ENCODE measurements around the gene TBC1D9B. TPM values are rescaled to one million over a fixed set of nuclear protein-coding genes. Genes with fewer than 3 reads are reported as not detected.

TBC1D9B gene
- total RNA-seq, 1 donor from 2014 or later, result 125 TPM

GRCh38 chr5:179914032-179914755 is 6.5 kb upstream of the TBC1D9B start:
- intact Hi-C loops (cut with DNase I), result no loop called here
- no peak overlapping the region for H3K27ac ChIP-seq
- no peaks in the 10 kb centered on the region for H3K9me3 ChIP-seq
- H3K4me1 ChIP-seq, result peaks cover 8% of the 10 kb centered on the region
- TF ChIP-seq CTCF (IDR thresholded peaks at IDR 0.05) (no peak), POLR2A (IDR thresholded peaks at IDR 0.05) (no peak), POLR2AphosphoS5 (IDR thresholded peaks at IDR 0.05; ENCODE audit: insufficient read depth in 1 of 2, low read depth in 1 of 2) (peak in 1 of 2 donors; percentile 82)
- no peaks in the 10 kb centered on the region for H3K36me3 ChIP-seq
- no peak for DNase-seq (ENCODE audit: extremely low spot score in 2 of 2)
- no peaks in the 10 kb centered on the region for H3K27me3 ChIP-seq
- H3K4me3 ChIP-seq, result no peak overlapping the region

GRCh38 chr5:179913461-179913860 is 5.8 kb upstream of the TBC1D9B start:
- no peaks in the 10 kb centered on the region for H3K36me3 ChIP-seq
- H3K9me3 ChIP-seq, result no peaks in the 10 kb centered on the region
- H3K4me1 ChIP-seq, result peaks cover 11% of the 10 kb centered on the region
- no peak overlapping the region for H3K27ac ChIP-seq
- DNase-seq (ENCODE audit: extremely low spot score in 2 of 2), result no peak
- H3K27me3 ChIP-seq, result no peaks in the 10 kb centered on the region
- TF ChIP-seq CTCF (IDR thresholded peaks at IDR 0.05), result no peak
- no peak for TF ChIP-seq POLR2A (IDR thresholded peaks at IDR 0.05)
- TF ChIP-seq POLR2AphosphoS5 (IDR thresholded peaks at IDR 0.05; ENCODE audit: insufficient read depth in 1 of 2, low read depth in 1 of 2), result no peak
- intact Hi-C loops (cut with DNase I), result no loop called here
- H3K4me3 ChIP-seq, result no peak overlapping the region

- Histone ChIP-seq H3K27me3 (no peaks in the 10 kb centered on the region), H3K27ac (no peak overlapping the region), H3K36me3 (no peaks in the 10 kb centered on the region), H3K9me3 (no peaks in the 10 kb centered on the region), H3K4me1 (peaks cover 16% of the 10 kb centered on the region), H3K4me3 (no peak overlapping the region)
- DNase-seq (ENCODE audit: extremely low spot score in 2 of 2), result no peak
- intact Hi-C loops (cut with DNase I), result no loop called here
- TF ChIP-seq CTCF (IDR thresholded peaks at IDR 0.05) (no peak), POLR2AphosphoS5 (IDR thresholded peaks at IDR 0.05; ENCODE audit: insufficient read depth in 1 of 2, low read depth in 1 of 2) (peak in 1 of 2 donors; percentile 10), POLR2A (IDR thresholded peaks at IDR 0.05) (no peak)
Measured at GRCh38 chr5:179912951-179913350, 5.3 kb upstream of the TBC1D9B start.

- intact Hi-C loops (cut with DNase I), result no loop called here
- Histone ChIP-seq H3K4me1 (peaks cover 17% of the 10 kb centered on the region), H3K4me3 (no peak overlapping the region), H3K9me3 (no peaks in the 10 kb centered on the region), H3K36me3 (no peaks in the 10 kb centered on the region), H3K27ac (no peak overlapping the region), H3K27me3 (no peaks in the 10 kb centered on the region)
- TF ChIP-seq CTCF (IDR thresholded peaks at IDR 0.05) (no peak), POLR2A (IDR thresholded peaks at IDR 0.05) (no peak), POLR2AphosphoS5 (IDR thresholded peaks at IDR 0.05; ENCODE audit: insufficient read depth in 1 of 2, low read depth in 1 of 2) (no peak)
- DNase-seq (ENCODE audit: extremely low spot score in 2 of 2), result no peak
Measured at GRCh38 chr5:179912386-179912785, 4.7 kb upstream of the TBC1D9B start.

- intact Hi-C loops (cut with DNase I), result loop anchor here (10.0 kb wide), 1 partner anchor 104 kb away; the partner anchor contains the start of gene MGAT4B
- no peaks in the 10 kb centered on the region for H3K9me3 ChIP-seq
- no peak overlapping the region for H3K4me3 ChIP-seq
- H3K27me3 ChIP-seq, result no peaks in the 10 kb centered on the region
- DNase-seq (ENCODE audit: extremely low spot score in 2 of 2), result no peak
- H3K36me3 ChIP-seq, result peaks cover 0 to 7% of the 10 kb centered on the region in 2 donors
- H3K4me1 ChIP-seq, result peaks cover 33% of the 10 kb centered on the region
- H3K27ac ChIP-seq, result no peak overlapping the region
- TF ChIP-seq CTCF (IDR thresholded peaks at IDR 0.05), result no peak
- no peak for TF ChIP-seq POLR2A (IDR thresholded peaks at IDR 0.05)
- no peak for TF ChIP-seq POLR2AphosphoS5 (IDR thresholded peaks at IDR 0.05; ENCODE audit: insufficient read depth in 1 of 2, low read depth in 1 of 2)
Measured at GRCh38 chr5:179909224-179909623, 1.5 kb upstream of the TBC1D9B start.

All from vagina (tissue), 2 donors.